GM19467 (cell line): ENCODE data around the gene CARD14.

Source experiments
- ATAC-seq: cut with Tn5 transposase; IDR thresholded peaks from one replicate; pipeline ENCODE4 v1.9.1; 2021; ENCODE audit warnings: mild to moderate bottlenecking, moderate library complexity; ENCODE audit not compliant: unreplicated experiment

Gene CARD14

GRCh38 chr17:80208050-80208449, 38.2 kb downstream of the CARD14 start:
- ATAC-seq: no peak

GRCh38 chr17:80209765-80210164, 39.9 kb downstream of the CARD14 start:
- ATAC-seq: no peak

GRCh38 chr17:80210348-80211108, 40.7 kb downstream of the CARD14 start:
- ATAC-seq: no peak

- no peak for ATAC-seq
Observed at GRCh38 chr17:80212109-80212508, 42.3 kb downstream of the CARD14 start.

- no peak for ATAC-seq
Observed at GRCh38 chr17:80212511-80212910, 42.7 kb downstream of the CARD14 start.

GRCh38 chr17:80212962-80213642, 43.3 kb downstream of the CARD14 start:
- ATAC-seq: no peak

- no peak for ATAC-seq
Observed at GRCh38 chr17:80213643-80213975, 43.8 kb downstream of the CARD14 start.

GRCh38 chr17:80214012-80214877, 44.4 kb downstream of the CARD14 start:
- ATAC-seq: no peak

GRCh38 chr17:80214878-80215210, 45.0 kb downstream of the CARD14 start:
- ATAC-seq: no peak

GRCh38 chr17:80216473-80217456, 46.9 kb downstream of the CARD14 start:
- no peak for ATAC-seq

GRCh38 chr17:80217703-80218362, 48.0 kb downstream of the CARD14 start:
- no peak for ATAC-seq

- ATAC-seq: no peak
Observed at GRCh38 chr17:80218391-80218790, 48.6 kb downstream of the CARD14 start.

- peak; percentile 51 for ATAC-seq
Observed at GRCh38 chr17:80219013-80219762, 49.4 kb downstream of the CARD14 start.

GRCh38 chr17:80219763-80220053, 49.9 kb downstream of the CARD14 start:
- no peak for ATAC-seq

- ATAC-seq: peak; percentile 19
Observed at GRCh38 chr17:80220054-80220735, 50.4 kb downstream of the CARD14 start, which contains the start of the genes SGSH and SLC26A11. Gene SGSH (minus strand): TSS chr17:80220333. CDS start chr17:80220313, 20 bp downstream. Gene SLC26A11 (plus strand): TSS chr17:80220427. CDS start chr17:80221561, 1,134 bp downstream.

- no peak for ATAC-seq
Observed at GRCh38 chr17:80220736-80221215, 50.9 kb downstream of the CARD14 start.

GRCh38 chr17:80221351-80222105, 51.7 kb downstream of the CARD14 start:
- ATAC-seq: no peak
